Esophagus (tissue), 2 donors: Measurements from ENCODE around the gene ZFAND3. TPM values are rescaled to one million over a fixed set of nuclear protein-coding genes. Genes with fewer than 3 reads are reported as not detected.

ENCODE experiments used
- H3K27ac ChIP-seq, 2 donors: one replicate each; pipeline ENCODE4 v1.5.1; 2013; ENCODE audit warnings: low read depth in 2 of 2, mild to moderate bottlenecking in 2 of 2, inconsistent platforms in 1 of 2, low read length in 1 of 2, moderate library complexity in 1 of 2
- H3K27me3 ChIP-seq, 2 donors: one replicate each; pipeline ENCODE4 v1.6.1; 2013; ENCODE audit warnings: low read length in 2 of 2, control low read depth in 1 of 2, mild to moderate bottlenecking in 1 of 2; ENCODE audit not compliant: insufficient read depth in 2 of 2, control insufficient read depth in 1 of 2
- H3K36me3 ChIP-seq, 2 donors: one replicate each; pipeline ENCODE4 v1.6.1; 2013; ENCODE audit warnings: low read length in 1 of 2; ENCODE audit not compliant: control insufficient read depth in 2 of 2, insufficient read depth in 2 of 2
- H3K4me1 ChIP-seq, 2 donors: one replicate each; pipeline ENCODE4 v1.6.1; 2013; ENCODE audit warnings: low read length in 1 of 2; ENCODE audit not compliant: control insufficient read depth in 2 of 2, insufficient read depth in 2 of 2
- H3K4me3 ChIP-seq, 2 donors: one replicate each; pipeline ENCODE4 v1.5.1; 2013; ENCODE audit warnings: low read length in 2 of 2, mild to moderate bottlenecking in 2 of 2, low read depth in 1 of 2, moderate library complexity in 1 of 2
- H3K9me3 ChIP-seq, 2 donors: one replicate each; pipeline ENCODE4 v1.6.1; 2013; ENCODE audit warnings: mild to moderate bottlenecking in 2 of 2, low read depth in 1 of 2, low read length in 1 of 2, moderate library complexity in 1 of 2; ENCODE audit not compliant: control insufficient read depth in 2 of 2, insufficient read depth in 1 of 2
- WGBS, 2 donors: extraction: QIAGEN DNeasy Blood & Tissue Kit; methylation state at CpG; one replicate each; pipeline ENCODE4 v1.1.7; 2013; 5-methylcytosine and 5-hydroxymethylcytosine counted together
- polyA plus RNA-seq, 2 donors: library from polyadenylated mRNA; stranded (reverse); fragments of 200-250 nt; gene quantifications; one replicate each; pipeline ENCODE4 v1.2.3, GENCODE V29; 2013
- donor health status: healthy with polysubstance abuse.
- donor health status: Bipolar disorder and iron deficiency.

ZFAND3 gene
- polyA plus RNA-seq, 2 donors = 20.6 to 21.9 TPM

DNA sequence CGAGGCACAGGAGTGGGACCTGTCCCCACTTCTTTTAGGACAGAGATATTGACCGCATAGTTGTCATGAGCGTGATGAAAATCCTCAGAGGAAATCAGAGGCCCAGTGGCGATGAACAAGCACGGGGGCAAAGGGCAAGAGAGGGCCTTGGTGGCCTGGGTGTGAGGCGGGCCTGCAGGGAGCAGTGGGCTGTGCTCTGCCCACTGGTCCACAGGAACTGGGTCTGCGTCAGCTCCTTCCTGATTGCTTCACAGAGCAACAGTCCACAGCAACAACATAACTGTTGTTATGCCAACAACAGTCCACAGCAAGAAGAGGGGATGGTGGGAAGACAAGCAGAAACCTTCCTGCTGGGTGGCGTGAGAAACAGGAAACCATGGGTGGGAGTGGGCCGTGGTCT lies 335.6 kb downstream of the ZFAND3 start:
- H3K4me3 ChIP-seq = no peak overlapping the region
- H3K9me3 ChIP-seq = no peaks in the 10 kb centered on the region
- no peak overlapping the region for H3K27ac ChIP-seq
- H3K27me3 ChIP-seq = no peaks in the 10 kb centered on the region
- no peaks in the 10 kb centered on the region for H3K4me1 ChIP-seq
- peaks cover 0 to 18% of the 10 kb centered on the region in 2 donors for H3K36me3 ChIP-seq
- whole genome bisulfite sequencing, 2 donors = 82 to 88% methylated on average over 9 of the region's 9 CpGs

DNA sequence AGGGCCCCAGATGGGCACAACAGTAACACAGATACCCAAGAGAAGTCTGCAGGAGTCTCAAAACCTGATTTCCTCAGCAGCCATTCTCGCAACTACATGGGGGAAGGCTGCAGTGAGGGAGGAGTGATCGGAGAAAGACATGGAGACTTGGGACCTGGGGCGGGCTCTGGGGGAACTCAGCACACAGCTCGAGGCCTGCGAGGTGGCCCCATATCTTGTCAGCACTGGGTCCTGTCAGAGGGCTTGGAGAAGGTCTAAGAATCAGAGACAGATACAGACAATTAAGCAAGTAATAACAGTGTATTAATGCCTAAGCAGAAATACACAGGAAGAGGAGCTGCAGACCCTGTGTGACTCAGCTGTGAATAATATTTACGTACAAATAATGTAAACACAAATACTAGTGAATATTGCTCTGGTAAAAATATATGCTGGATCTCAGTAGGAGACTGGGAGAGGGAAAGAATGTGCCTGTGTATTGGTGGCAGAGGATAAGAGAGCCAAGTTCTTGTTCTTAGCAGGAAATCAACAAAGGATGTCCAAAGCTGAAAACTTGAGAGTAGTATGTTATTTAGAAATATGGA lies 336.2 kb downstream of the ZFAND3 start:
- Histone ChIP-seq H3K4me3 (no peak overlapping the region), H3K4me1 (no peaks in the 10 kb centered on the region), H3K9me3 (no peaks in the 10 kb centered on the region), H3K36me3 (peaks cover 0 to 18% of the 10 kb centered on the region in 2 donors), H3K27ac (no peak overlapping the region), H3K27me3 (no peaks in the 10 kb centered on the region)
- 87 to 91% methylated on average over 6 of the region's 6 CpGs for WGBS, 2 donors

DNA sequence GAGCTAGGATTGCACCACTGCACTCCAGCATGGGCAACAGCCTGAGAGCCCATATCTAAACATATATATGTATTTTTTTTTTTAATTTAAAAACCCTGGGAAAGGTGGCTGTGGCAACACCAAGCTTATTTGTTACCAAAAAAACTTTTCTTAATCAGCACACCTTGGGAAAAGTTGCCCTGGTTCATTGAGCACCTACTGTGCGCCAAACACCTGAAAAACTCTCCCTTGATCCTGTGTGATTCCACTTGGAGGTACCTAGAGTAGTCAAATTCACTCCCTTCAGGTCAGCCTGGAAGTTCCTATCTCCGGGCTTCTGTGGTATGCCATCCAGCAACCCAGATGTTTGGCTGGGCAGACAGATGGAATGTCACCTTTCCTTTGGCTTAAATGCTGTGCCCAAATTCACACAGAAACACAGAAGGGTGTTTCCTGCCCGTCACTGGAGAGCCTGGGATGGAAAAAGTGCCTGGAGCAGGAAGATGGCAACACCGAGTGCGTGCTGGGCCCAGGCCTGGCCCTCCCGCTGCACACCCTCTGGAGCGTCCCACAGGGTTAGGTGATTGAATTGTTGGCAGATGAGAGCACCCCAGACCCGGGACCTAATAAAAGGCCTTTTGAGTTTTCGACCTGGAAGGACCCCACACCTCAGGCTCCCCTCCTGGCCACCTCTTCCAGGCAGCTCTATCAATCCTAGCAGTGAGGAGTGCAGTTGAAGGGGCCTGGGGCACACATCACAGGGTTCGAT lies 337.5 kb downstream of the ZFAND3 start:
- no peaks in the 10 kb centered on the region for H3K4me1 ChIP-seq
- no peaks in the 10 kb centered on the region for H3K27me3 ChIP-seq
- 94 to 96% methylated on average over 10 of the region's 10 CpGs for WGBS, 2 donors
- no peak overlapping the region for H3K4me3 ChIP-seq
- no peak overlapping the region for H3K27ac ChIP-seq
- no peaks in the 10 kb centered on the region for H3K9me3 ChIP-seq
- peaks cover 0 to 15% of the 10 kb centered on the region in 2 donors for H3K36me3 ChIP-seq

DNA sequence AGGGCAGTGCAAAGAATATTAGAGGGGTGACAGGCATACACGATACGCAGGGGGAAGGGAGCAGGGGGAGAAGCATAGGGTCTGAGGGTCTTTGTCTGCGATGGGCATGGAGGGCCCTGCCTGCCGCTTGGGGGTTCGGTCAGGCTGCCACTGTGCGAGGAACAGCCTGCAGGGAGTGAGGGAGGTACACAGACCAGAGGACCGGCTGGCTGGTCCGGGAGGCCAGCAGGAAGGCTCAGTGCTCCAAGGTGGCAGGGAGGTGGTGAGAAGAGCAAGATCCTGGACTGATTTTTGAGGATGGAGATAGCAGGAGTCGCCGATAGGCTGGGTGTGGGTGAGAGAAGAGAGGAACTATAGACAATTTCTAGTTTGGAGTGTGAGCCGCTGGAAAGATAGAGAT lies 338.4 kb downstream of the ZFAND3 start:
- H3K4me1 ChIP-seq = no peaks in the 10 kb centered on the region
- H3K27me3 ChIP-seq = no peaks in the 10 kb centered on the region
- H3K36me3 ChIP-seq = peaks cover 0 to 10% of the 10 kb centered on the region in 2 donors
- H3K27ac ChIP-seq = no peak overlapping the region
- H3K4me3 ChIP-seq = no peak overlapping the region
- no peaks in the 10 kb centered on the region for H3K9me3 ChIP-seq
- WGBS, 2 donors = 93 to 95% methylated on average over 11 of the region's 11 CpGs

DNA sequence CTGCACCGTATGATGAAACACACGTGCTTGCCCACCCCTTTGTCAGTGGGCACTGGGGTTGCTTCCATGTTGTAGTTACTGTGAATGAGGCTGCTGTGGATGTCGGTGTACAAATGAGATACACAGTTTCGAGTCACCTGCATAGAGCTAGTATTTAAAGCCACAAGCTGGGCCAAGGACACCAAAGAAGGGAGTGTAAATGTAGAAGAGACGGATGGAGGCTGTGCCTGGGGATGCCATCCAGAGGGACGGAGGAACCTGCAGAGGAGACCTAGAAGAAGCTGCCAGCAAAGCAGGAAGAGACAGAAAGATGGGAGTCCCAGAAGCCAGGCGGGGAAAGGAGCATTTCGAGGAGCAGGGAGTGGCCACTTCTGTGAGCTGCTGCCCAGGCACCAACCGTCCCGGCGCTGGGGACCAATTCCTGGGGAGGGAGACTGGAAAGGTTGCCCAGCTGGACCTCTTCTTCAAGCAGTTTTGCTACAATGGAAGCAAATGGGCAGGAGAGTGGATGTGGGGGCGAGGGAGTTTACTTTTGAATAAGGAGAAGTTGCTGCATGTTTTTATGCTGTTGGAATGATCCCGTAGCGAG lies 339.3 kb downstream of the ZFAND3 start:
- no peak overlapping the region for H3K4me3 ChIP-seq
- H3K27me3 ChIP-seq = no peaks in the 10 kb centered on the region
- no peak overlapping the region for H3K27ac ChIP-seq
- peaks cover 0 to 5% of the 10 kb centered on the region in 2 donors for H3K36me3 ChIP-seq
- H3K4me1 ChIP-seq = no peaks in the 10 kb centered on the region
- WGBS, 2 donors = 91 to 97% methylated on average over 14 of the region's 14 CpGs
- H3K9me3 ChIP-seq = no peaks in the 10 kb centered on the region

DNA sequence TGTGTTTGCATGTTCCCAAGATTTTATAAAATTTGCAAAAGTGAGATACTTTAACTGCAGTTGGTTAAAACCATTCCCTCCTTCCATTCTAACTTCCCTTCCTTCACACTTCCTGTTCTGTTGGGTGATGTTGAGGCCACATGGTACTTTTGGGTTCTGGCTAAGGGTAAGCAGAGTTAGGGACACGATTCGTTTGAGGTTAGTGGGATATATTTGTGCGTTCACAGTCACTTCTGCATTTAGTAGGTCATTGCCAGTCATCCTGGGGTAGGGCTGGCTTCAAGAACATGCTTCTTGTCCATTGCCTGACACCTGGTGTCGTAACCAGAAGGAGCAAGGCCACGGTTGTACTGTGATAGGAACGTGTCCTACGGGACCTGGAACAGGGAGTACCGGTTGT lies 340.1 kb downstream of the ZFAND3 start:
- 87 to 91% methylated on average over 8 of the region's 8 CpGs for WGBS, 2 donors
- H3K4me3 ChIP-seq = no peak overlapping the region
- H3K4me1 ChIP-seq = no peaks in the 10 kb centered on the region
- no peaks in the 10 kb centered on the region for H3K9me3 ChIP-seq
- H3K36me3 ChIP-seq = peaks cover 0 to 5% of the 10 kb centered on the region in 2 donors
- H3K27me3 ChIP-seq = no peaks in the 10 kb centered on the region
- H3K27ac ChIP-seq = no peak overlapping the region

DNA sequence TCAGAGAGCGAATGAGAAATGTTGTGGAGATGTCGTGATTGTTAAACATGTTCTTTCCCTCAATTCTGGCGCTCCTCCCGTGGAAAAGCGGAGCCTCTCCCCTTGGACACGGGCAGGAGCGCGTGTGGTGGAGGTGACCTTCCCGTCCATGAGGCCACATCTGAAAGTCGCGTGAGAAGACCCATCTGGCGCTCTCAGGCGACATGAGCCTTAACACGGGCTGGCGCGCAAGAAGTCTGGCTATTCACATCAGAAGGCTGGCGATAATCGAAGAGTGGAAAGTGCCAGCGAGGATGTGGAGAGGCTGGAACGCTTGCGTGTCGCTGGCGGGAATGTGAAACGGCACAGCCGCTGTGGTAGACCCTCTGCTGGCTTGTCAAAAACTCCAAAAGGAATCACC lies 341.3 kb downstream of the ZFAND3 start:
- WGBS, 2 donors = 98% methylated on average over 25 of the region's 25 CpGs
- H3K4me3 ChIP-seq = no peak overlapping the region
- no peaks in the 10 kb centered on the region for H3K4me1 ChIP-seq
- no peak overlapping the region for H3K27ac ChIP-seq
- no peaks in the 10 kb centered on the region for H3K9me3 ChIP-seq
- peaks cover 0 to 2% of the 10 kb centered on the region in 2 donors for H3K36me3 ChIP-seq
- no peaks in the 10 kb centered on the region for H3K27me3 ChIP-seq

DNA sequence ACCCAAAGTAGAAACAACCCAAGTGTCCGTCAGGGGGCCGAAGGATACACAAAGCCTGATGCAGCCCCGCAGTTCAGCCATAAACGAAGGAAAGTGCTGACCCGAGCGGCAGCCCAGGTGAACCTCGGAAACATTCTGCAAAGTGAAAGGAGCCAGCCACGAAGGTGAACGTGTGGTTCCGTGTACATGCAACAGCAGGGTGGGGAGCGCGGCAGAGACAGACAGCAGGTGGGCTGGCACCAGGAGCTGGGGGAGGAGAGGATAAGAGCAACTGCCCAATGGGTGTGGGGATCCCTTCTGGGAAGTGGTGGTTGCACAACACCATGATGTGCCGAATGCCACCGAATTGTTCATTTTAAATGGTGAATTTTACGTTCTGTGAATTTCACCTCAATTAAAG lies 341.8 kb downstream of the ZFAND3 start:
- Histone ChIP-seq H3K27me3 (no peaks in the 10 kb centered on the region), H3K36me3 (peaks cover 0 to 2% of the 10 kb centered on the region in 2 donors), H3K9me3 (no peaks in the 10 kb centered on the region), H3K4me1 (no peaks in the 10 kb centered on the region), H3K4me3 (no peak overlapping the region), H3K27ac (no peak overlapping the region)
- WGBS, 2 donors = 96 to 97% methylated on average over 15 of the region's 15 CpGs

DNA sequence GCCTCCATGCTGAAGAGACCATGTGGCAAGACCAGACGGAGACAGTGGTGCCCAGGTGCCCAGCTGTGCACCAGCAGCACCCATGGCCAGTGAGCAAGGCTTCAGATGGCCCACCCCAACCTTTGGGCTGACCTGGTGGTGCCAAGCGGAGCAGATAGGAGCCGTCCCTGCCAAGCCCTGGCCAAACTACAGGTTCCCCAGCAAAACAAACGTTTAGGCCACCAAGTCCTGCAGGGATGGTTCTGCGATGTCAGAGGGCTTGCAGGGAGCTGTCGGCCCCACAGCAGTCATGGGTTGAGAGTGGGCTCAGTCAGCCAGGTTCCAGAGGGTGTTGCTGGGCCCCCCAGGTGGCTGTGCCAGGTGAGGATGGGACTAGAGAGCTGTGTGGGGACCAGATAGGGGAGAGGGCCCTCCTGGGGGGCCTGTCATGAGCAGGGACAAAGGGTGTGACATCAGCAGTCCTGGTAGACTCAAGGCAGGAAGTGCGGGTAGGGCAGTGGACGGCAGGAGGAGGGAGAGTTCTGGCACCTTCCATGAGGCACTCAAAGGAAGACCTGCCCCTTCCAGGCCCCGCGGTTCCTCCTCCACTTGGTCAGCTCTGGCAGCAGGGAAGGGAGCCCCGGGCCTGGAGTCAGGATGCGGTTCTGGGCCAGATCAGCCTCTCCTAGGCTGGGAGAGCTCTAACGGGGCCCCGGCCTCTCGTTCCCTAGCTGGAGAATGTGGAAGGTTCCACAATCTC lies 342.4 kb downstream of the ZFAND3 start:
- WGBS, 2 donors = 89% methylated on average over 15 of the region's 15 CpGs
- Histone ChIP-seq H3K4me1 (no peaks in the 10 kb centered on the region), H3K36me3 (peaks cover 0 to 2% of the 10 kb centered on the region in 2 donors), H3K27ac (no peak overlapping the region), H3K27me3 (no peaks in the 10 kb centered on the region), H3K4me3 (no peak overlapping the region), H3K9me3 (no peaks in the 10 kb centered on the region)
